ENCODE data around the gene SPOCK1.

Gene SPOCK1

DNA sequence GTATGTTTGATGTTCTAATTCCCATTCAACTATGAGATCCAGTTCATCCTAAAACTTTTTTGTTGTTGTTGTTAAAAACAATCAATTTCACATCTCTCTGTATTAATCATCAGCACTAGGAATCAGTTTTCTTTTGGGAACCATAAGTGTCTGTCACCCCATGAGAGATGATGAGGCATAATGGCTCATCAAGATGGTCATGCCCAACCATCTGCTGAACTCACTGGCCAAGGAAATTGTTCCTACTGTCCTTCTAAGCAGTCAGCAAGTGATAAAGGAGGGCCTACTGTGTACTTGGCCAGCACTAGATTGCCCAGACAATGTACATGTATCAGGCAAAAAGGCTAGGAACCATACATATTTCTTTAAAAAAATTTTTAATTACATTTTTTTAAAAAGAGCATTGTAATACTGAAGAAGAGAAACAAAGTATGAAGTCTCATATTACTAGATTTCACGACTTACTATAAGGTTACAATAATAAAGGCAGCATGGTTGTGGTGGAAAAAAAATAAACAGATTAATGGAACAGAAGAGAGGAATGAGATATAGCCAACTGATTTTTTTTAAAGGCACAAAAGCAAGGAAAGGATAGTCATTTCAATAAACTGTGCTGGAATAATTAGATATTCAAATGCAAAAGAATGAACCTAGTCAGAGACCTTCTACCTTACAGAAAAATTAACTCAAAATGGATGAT, 458.3 kb downstream of the SPOCK1 start:
- DNase-seq: no peak

DNA sequence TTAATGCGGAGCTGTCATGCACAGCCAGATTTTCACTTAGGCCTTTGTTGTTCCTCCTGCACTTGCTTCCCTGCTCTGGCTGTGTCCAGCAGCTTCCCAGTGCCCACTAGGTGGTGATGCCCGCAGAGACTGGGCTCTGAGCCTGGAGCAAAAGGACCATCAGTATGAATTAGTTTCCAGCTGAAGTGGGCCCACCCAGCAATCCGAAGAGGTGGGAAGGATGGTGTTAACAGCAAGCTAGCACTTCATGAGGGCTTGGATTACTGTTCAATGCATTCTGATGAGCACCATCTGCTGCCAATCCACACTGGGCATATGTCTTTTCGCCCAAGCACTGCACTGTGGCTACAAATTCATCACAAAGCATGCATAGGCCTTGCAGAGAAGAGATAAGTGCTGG, 459.1 kb downstream of the SPOCK1 start:
- no peak for DNase-seq

DNA sequence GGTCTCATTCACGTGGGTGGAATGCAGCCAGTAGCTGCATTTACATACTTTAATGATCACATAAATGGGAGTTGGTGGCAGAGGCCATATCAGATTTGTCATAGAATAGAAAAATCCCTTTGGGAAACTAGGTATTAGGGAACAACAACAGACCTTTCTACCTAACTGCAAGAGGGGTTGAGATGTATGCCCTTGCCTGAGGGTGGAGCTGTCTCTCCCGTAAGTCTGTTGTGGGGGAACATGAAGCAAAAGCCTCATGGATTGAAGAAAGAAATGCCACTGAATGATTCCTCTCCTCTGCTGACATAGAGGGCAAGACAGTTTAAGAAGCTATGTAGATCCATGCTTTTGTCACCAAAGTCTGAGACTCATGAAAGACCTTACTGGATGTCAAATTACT, 461.3 kb downstream of the SPOCK1 start:
- DNase-seq: no peak

DNA sequence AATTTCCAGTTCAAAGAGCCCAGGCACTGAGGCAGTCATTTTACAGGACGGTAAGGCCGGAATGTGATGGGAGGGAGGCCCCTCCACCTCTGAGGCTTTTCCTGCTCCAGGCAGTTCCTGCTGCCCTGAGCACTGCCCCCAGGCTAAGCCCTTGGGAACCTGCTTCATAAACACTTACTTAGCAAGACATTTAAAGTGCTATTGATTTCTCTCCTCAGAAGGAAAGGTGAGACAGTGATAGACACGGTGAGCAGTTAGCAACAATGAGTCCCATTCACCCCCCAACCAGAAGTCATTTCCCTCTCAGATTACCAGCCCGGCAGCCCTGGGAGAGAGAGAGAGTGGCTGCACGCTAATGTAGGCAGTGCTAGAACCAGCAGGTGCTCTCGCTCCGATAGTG, 462.5 kb downstream of the SPOCK1 start:
- DNase-seq: no peak

DNA sequence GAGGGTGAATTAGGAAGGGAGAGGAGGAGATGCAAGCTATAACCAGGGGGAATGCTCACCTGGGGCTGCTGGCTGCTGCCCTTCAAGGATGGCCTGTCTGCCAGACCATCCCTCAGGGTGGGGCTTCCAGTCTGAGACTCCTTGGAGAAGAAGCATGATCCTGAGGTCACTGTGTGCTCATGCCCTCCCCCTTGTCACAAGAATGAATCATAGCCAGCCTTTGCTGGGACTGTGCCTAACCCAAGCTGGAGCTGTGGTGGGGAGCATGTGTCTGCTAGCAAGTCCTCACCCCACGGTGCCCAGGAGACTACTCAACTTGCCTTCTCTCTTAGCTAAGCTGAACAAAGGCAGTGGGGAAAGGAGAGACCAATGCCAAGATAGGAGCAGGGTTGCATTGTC, 463.6 kb downstream of the SPOCK1 start:
- no peak for DNase-seq

DNA sequence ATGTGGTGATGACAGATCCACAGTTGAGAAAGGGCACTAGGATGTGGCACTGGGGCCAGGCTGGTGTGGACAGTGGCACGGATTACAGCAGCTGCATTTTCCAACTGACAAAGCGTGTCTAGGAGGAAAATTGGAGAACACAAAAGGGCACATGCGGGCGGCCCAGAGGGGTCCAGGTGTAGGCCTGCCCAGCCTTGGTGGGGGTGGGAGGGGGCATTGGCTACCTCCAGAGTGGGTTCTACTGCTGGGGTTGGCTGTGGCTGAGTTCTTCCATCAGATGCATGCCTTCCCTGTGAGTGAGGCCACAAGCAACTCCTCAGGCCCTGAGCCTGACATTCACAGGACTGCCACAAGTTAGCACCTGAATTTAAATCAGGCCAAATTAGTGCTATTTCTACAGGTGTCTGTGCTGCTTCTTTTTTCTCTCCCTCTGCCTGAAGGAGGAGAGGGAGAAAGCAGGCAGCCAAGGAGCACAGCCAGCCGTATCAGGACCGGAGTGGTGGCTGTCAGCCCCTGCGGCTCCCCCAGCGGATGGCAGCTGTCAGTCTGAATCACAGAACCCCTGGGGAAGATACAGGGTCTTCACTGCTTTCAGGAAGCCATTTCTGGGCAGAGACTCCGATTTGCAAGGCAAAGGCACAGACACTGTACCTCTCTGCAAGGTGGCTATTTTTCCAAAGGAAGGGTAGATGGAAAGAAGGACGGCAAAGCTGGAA, 464.2 kb downstream of the SPOCK1 start:
- no peak for DNase-seq

DNA sequence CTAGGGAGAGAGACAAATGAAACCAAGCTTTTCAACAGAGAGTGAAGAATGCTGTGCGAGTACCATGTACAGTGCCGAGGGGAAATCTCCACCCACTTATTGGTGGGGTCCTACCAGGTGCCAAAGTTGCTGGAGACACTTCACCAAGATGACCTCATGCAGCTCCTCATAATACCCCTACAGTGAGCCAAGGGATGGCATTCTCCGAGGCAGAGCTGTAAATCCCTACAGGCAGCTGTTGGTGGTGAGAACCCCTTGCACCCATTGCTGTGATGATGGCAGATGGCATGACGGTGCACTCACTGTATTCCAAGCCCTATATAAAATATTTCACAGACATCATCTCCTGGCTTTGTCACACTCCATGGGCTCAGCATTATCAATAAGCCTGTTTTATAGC, 464.9 kb downstream of the SPOCK1 start:
- no peak for DNase-seq

DNA sequence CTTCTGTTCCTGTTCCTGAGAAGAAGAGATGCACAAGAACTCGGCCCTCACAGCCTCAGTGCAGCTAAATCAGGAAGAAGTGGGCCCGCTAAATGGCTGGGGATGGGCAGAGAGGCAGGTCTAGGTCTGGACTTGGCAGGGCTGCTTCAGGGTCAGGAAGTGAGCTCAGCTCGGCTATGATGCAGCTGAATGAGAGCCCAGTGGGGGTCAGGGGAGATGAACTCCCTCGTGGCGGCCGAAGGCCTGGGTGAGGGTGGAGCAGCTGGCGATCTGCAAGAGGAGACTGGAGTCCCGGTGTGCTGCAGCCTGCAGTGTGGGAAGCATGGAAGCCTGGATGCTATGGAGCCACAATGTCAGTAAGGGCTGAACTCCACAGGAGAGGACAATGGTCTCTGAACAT, 466.2 kb downstream of the SPOCK1 start:
- DNase-seq: no peak

DNA sequence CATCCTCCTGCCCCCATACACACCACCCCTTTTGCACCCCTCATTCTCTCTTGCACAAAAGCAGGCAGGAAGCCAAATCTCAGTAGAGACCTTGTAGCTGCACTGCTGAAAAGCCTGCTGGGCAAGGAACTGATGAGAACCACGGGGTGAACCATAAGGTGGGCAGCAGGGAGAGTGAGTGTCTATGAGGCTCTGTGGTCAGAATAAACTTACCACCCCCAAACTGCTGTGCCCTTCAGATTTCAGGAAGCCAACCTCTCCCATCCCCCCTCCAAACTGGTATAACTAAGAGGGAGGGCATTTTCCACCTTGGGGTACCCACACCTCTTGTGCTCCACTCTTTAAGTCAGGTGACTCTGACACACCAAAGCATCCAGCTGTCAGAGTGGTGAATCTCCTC, 471.4 kb downstream of the SPOCK1 start:
- DNase-seq: no peak

DNA sequence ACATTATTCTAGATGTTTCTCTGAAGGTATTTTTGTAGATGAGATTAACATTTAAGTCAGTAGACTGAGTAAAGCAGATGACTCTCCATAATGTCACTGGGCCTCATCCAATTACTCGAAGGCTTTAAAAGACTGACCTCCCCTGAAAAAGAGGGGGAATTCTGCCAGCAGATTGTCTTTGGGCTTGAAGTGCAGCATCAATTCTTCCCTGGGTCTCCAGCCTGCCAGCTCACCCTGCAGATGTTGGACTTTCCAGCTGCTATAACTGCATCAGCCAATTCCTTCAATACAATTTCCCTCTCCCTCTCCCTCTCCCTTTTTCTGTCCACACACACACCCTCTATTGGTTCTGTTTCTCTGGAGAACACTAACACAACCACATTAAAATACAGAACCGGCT, 472.8 kb downstream of the SPOCK1 start:
- no peak for DNase-seq

DNA sequence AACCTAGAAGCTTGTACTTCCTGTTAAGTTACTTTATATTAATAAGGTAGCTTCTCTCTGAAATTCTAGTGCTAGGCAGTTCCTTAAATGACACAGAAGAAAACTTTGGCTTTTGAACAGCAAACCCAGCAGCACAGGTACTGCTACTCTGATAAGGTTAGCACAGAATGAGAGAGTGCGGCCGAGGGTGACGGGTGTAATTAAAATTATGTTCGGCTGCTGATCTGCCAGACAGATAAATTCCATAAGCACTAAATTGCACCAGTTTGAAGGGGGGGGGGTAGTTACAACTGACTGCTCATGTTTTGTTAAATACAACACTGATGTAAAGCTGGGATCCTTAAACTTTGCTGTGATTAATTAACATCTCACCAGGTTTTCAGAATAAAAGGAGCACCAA, 475.1 kb downstream of the SPOCK1 start:
- no peak for DNase-seq

DNA sequence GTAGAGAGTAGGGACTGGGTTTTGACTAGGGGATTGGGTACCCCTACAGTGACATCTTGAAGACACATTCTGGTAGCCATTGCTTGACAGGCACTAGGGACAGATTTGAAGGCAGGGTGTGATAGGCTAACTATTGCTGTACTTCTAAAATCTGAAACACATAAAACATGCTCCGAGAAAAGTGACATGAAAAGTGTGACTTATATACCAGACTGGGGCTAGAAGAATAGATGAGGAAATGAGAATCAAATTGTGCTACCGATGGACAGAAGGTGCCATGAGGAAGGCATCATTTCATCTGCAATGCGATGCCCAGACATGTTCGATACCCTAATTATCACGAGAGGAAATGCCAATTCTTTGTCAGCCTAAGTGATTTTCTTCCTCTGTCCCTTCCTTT, 475.8 kb downstream of the SPOCK1 start:
- DNase-seq: no peak

DNA sequence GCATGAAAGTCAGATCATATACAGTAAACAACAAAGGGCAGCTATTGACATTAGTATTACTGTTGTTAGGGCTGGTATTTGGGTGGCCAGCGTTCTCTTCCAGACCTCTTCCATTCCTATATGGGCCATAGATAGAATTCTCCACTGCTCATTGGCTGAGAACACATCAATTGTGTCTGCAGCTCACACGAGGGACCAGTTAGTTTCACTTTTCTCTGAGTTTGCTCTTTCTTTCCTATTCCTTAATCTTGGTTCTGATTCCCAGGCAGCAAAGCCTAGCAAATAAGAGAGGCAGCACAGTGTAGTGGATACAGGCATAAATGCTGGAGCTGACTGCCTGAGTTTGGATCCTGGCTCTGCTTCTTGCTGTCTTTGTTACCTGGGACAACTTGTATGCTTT, 476.4 kb downstream of the SPOCK1 start:
- no peak for DNase-seq

DNA sequence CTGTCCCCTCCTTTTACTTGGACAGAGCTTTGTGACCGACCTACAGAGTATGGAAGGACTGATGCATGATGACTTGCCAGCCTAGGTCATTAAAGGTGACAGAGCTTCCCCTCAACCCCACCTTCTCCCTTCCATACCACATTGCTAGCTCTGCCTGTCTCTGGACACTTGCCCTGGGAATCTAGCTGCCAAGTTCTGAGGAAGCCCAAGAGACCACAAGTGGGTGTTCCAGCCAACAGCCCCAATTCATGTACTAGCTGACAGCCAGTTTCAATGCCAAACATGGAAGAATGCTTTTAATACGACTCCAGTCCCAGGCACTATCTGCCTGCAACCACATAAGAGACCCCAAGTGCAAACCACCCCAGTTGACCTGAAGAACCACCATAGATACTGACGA, 477.1 kb downstream of the SPOCK1 start:
- DNase-seq: no peak

DNA sequence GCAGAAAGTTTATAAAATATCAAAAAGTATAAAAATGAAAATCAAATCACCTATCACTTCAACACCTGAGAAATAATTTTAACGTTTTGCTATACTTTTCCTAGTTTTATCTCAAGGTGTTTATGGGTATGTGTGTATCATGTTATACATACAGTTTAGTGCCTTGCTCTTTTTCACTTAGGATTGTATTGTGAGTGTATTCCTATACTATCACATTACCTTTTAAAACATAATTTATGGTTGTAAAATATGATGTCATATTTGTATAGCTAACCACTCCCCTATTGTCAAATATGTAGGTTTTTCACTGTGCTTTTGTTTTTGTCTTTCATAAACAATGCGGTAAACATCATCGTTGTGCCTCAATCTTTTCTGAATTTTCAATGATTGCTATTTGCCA, 479.9 kb downstream of the SPOCK1 start:
- DNase-seq: no peak

DNA sequence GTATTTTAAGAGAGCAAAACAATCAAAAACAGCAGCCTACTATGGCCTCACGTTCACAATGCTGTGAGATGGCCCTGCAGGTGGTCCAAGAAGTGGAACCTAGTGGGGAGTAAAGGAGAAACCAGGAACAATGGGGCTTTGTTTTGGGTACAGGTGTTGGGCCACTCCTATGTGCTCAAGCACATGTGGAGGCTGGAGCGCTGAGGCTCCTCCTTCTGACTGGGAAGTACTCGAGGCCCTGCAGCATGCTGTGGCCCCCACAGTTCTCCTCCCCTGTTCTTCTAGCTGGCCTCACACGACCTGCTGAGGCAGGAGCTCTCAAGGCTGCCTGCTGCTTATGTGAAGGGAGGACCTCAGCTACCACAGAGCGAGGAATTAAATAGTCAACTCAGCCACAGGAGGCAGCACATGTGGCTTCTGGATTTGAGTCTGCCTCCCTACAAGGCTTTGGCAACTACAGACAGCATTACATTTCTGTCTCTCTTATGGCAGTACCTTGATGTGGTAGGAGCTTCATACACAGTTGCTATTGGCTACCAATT, 482.3 kb downstream of the SPOCK1 start:
- DNase-seq: no peak

DNA sequence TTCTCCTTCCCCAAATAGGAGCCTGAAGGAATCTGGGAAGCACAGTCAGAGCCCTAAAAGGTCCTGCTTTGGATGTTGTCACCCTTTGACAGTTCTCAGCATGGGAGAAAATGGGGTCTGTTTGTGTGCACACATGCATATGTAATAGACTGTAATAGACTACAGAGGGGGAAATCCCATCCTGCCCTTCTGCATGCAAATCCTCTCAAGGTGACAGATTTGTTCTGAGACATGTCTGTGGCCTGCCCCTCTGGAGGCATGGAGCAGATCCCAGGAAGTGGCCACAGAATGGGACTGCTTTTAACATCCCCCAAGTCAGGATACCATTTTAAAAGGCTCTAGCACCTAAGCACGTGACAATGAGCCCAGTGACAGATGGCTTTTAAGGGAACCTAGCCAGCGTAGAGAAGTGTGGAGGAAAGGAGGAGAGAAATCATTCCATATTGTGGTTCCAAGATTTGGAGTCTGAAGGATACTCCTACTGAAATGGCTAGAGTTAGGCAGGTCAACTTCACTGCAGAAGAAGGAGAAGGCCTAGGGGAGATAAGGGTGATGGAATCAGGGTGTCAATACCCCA, 483.5 kb downstream of the SPOCK1 start:
- no peak for DNase-seq

DNA sequence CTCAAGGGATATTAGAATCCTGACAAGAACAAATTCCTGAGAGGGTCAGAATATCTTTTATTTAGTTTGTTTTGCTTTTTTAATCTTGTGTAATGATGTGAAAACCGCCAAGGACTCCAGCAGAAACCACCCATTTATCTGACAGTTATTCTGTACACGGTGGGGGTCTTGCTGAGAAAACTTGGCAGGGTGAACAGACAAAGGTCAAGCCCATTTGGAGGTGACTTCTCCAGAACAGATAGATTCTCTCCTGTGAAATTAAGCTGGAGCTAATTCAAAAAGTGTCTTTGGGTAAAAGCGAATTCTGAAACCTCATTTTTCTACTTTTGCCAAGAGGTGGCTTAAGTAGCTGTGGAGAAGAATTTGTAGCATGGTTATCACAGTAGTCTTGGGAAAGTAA, 484.4 kb downstream of the SPOCK1 start:
- no peak for DNase-seq

DNA sequence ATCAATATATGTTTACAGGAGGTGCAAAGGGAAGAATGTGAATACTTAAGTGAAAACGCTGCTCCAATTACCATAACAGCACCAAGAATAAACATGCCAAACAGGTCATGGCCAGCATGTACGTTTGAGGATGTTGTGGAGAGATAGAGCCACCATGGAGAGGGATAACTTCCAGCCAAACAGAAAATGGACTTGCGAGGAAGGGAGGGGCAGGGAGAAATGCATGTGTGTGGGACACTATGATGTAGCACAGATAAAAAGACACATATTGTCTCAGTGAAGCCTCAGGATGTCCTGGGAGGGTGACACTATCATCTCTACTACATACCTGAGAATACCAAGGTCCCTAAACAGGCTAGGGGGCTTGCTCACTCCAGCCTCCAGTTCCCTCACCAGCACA, 488.9 kb downstream of the SPOCK1 start:
- no peak for DNase-seq

DNA sequence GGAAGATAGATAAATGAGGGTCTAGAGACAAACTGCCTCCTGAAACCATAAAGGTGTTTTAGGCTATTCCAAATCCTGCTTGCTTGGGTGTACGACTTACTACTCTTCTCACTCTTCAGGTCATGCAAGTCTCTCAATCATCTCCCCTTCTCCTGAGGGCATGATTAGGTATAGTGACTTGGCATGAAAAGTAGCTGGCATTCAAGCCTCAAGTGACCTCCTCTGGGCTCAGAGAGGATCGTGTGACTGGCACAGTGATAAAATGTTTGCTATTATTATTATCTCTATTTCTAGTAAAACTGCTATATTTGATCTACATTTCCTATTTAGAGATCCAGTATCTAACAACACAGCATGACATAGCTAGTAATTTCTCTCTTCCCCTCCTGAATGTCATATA, 494.8 kb downstream of the SPOCK1 start:
- DNase-seq: no peak

DNA sequence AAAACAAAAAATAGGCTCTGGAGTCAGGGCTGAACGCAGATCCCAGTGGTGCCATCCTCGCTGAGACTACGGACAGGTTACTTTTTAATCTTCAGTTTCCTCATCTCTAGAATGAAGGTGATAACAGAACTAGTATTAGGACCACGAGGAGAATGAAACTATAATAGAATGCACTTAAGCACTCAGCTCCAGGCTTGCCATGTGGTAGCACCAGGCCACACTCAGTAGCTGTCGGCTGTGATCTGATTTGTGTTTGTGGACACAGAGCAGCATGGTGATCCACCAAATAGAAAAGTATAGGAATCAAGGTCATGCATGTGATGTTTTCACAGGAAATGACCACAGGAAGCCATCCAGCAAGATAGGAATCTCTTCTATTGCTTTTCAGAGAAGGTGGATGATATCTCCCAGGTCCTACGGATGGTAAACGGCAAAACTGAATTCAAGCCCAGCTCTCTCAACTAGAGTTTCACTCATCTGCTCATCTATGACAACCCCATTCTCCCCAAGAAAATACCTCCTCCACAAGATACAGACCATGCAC, 498.0 kb downstream of the SPOCK1 start:
- no peak for DNase-seq

DNA sequence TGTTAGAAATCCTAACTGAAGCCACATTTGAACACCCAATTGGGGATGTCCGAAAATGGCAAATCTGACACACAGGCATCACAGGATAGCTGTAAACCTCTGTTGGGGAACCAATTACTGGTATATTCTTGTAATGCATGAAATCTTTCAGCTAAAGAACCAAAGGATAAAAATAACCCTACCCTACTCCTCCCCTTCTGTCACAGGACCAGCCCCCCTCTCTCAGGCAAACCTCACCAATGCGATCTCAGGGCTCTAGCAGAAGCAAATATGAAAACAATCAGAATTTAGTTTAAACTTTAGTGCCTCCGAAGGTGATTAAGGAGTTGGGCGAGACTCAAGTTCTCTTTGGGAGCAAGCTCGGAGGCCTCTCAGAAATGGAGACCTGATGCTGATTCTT, 499.3 kb downstream of the SPOCK1 start:
- DNase-seq: no peak

DNA sequence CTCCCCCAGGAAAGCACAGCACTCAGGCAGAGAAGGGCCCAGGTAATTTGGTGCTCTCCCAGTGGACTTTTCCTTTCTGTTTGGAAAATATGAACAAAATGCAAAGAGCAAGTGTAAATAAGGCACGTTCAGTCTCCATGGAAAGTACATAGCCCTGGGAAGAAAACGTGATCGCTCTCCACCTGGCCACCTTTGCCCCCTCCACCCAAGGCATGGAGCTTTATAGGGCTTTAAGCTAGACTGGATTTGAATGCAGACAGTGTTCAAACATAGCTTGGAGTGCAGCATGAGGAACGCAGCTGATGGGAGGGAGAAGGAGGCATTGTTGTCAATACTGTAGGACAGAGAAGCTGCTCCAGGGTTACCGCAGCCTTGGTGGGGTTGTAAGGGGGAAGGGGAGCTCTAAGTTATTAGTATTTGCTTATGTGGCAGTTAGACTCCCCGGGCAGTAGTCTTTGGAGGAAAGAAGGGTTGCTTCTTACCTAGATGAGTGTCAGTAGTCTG, 500.2 kb downstream of the SPOCK1 start:
- DNase-seq: no peak

DNA sequence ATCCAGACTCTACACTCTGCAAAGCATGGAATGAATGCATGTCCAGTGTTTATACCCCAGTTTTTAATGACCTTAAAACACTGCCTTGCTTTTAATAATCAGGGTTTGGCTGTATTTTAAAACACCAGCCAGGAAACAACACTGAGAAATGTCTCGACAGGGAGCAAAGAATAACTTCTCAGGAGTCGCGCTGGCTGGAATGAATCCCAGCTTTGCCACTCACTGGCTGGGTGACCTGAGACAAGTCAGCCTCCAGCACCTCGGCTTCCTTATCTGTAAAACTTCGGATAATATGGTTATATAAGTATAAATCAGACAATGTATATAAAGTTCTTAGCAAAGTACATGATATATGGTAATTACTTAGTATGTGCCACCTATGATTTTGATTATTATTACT, 505.0 kb downstream of the SPOCK1 start:
- DNase-seq: no peak
